Colonic mucosa (tissue), 4 donors: ENCODE data around the gene MAP6. TPM values are rescaled to one million over a fixed set of nuclear protein-coding genes. Genes with fewer than 3 reads are reported as not detected.

Experiments used
- DNase-seq: peaks from one replicate; pipeline ENCODE4 v3.0.0-alpha.2; 2020
- H3K27ac ChIP-seq: fragments of 200-600 bp; one replicate; pipeline ENCODE4 v1.8.0; 2021
- H3K27me3 ChIP-seq: fragments of 200-600 bp; one replicate; pipeline ENCODE4 v1.8.0; 2021
- H3K36me3 ChIP-seq: fragments of 200-600 bp; one replicate; pipeline ENCODE4 v1.8.0; 2021
- H3K4me1 ChIP-seq: fragments of 200-600 bp; one replicate; pipeline ENCODE4 v1.8.0; 2021; ENCODE audit warnings: mild to moderate bottlenecking
- H3K4me3 ChIP-seq: fragments of 200-600 bp; one replicate; pipeline ENCODE4 v1.8.0; 2021
- H3K9ac ChIP-seq, 2 donors: one replicate each; pipeline ENCODE4 v1.7.0; 2013; ENCODE audit warnings: control low read depth in 2 of 2, low read depth in 2 of 2, low read length in 2 of 2
- H3K9me3 ChIP-seq: fragments of 200-600 bp; one replicate; pipeline ENCODE4 v1.8.0; 2021
- CTCF ChIP-seq: fragments of 200-600 bp; IDR thresholded peaks from one replicate; pipeline ENCODE4 v1.8.0; 2022; ENCODE audit warnings: antibody characterized with exemption, mild to moderate bottlenecking
- intact Hi-C: fragments of 100-400 bp; cut with DNase I; formaldehyde crosslinking; loops from one replicate; pipeline ENCODE4 v1.14.1; 2022
- total RNA-seq, 2 donors: library from RNA; stranded (reverse); fragmentation: NEBNext Ultra II Directional in 1 of 2; extraction: Animal tissue kit (Norgen Biotek cat#: 25700) in 1 of 2; gene quantifications; one replicate each; pipeline ENCODE4 v1.2.1, GENCODE V29; 2021
- donor health status: healthy.
- donor health status: DM: no; HTN: no; CAD: no.
- donor health status: DM: no; HTN: no; CAD: no.

MAP6 gene
- total RNA-seq, 2 donors from 2014 or later = 0.79 to 2.6 TPM

- Histone ChIP-seq H3K27me3 (no peaks in the 10 kb centered on the region), H3K9me3 (no peaks in the 10 kb centered on the region), H3K36me3 (no peaks in the 10 kb centered on the region), H3K9ac (no peak overlapping the region), H3K4me3 (no peak overlapping the region), H3K4me1 (no peaks in the 10 kb centered on the region), H3K27ac (no peak overlapping the region)
- intact Hi-C loops = no loop called here
- no peak for DNase-seq
- TF ChIP-seq CTCF = no peak
Observed at GRCh38 chr11:75591966-75592365, 76.9 kb downstream of the MAP6 start.

- Histone ChIP-seq H3K9me3 (no peaks in the 10 kb centered on the region), H3K9ac (no peak overlapping the region), H3K36me3 (no peaks in the 10 kb centered on the region), H3K4me3 (no peak overlapping the region), H3K4me1 (no peaks in the 10 kb centered on the region), H3K27me3 (no peaks in the 10 kb centered on the region), H3K27ac (no peak overlapping the region)
- intact Hi-C loops = no loop called here
- no peak for TF ChIP-seq CTCF
- DNase-seq = no peak
Observed at GRCh38 chr11:75591371-75591770, 77.5 kb downstream of the MAP6 start.

- no peak for DNase-seq
- intact Hi-C loops = no loop called here
- TF ChIP-seq CTCF = no peak
- no peak overlapping the region for H3K4me3 ChIP-seq
- no peaks in the 10 kb centered on the region for H3K36me3 ChIP-seq
- H3K9ac ChIP-seq = no peak overlapping the region
- H3K27ac ChIP-seq = no peak overlapping the region
- H3K4me1 ChIP-seq = no peaks in the 10 kb centered on the region
- no peaks in the 10 kb centered on the region for H3K27me3 ChIP-seq
- H3K9me3 ChIP-seq = no peaks in the 10 kb centered on the region
Observed at GRCh38 chr11:75589933-75590332, 78.9 kb downstream of the MAP6 start.

- no peak overlapping the region for H3K27ac ChIP-seq
- TF ChIP-seq CTCF = no peak
- no peaks in the 10 kb centered on the region for H3K4me1 ChIP-seq
- no peaks in the 10 kb centered on the region for H3K27me3 ChIP-seq
- intact Hi-C loops = no loop called here
- no peak overlapping the region for H3K9ac ChIP-seq
- H3K9me3 ChIP-seq = no peaks in the 10 kb centered on the region
- H3K36me3 ChIP-seq = no peaks in the 10 kb centered on the region
- DNase-seq = no peak
- no peak overlapping the region for H3K4me3 ChIP-seq
Observed at GRCh38 chr11:75589051-75589450, 79.8 kb downstream of the MAP6 start.

- no peak overlapping the region for H3K9ac ChIP-seq
- no peak for DNase-seq
- intact Hi-C loops = no loop called here
- no peak overlapping the region for H3K4me3 ChIP-seq
- no peaks in the 10 kb centered on the region for H3K4me1 ChIP-seq
- H3K36me3 ChIP-seq = no peaks in the 10 kb centered on the region
- no peaks in the 10 kb centered on the region for H3K9me3 ChIP-seq
- H3K27ac ChIP-seq = no peak overlapping the region
- no peak for TF ChIP-seq CTCF
- H3K27me3 ChIP-seq = peaks cover 5% of the 10 kb centered on the region
Observed at GRCh38 chr11:75588051-75588481, 80.8 kb downstream of the MAP6 start.

- DNase-seq = no peak
- no peak overlapping the region for H3K4me3 ChIP-seq
- TF ChIP-seq CTCF = no peak
- no peak overlapping the region for H3K27ac ChIP-seq
- H3K9ac ChIP-seq = no peak overlapping the region
- intact Hi-C loops = no loop called here
- H3K4me1 ChIP-seq = no peaks in the 10 kb centered on the region
- H3K27me3 ChIP-seq = peaks cover 5% of the 10 kb centered on the region
- no peaks in the 10 kb centered on the region for H3K9me3 ChIP-seq
- no peaks in the 10 kb centered on the region for H3K36me3 ChIP-seq
Observed at GRCh38 chr11:75586395-75586794, 82.4 kb downstream of the MAP6 start.
